SJSA1 (cell line): ENCODE measurements around the gene TECPR1. TPM values are rescaled to one million over a fixed set of nuclear protein-coding genes. Genes with fewer than 3 reads are reported as not detected.

ENCODE experiments used
- DNase-seq, 2 experiments: peaks; one replicate each; pipeline ENCODE4 v3.0.0-alpha.2; 2015 to 2020; ENCODE audit warnings: low spot score in 2 of 2, low read depth in 1 of 2
- H3K27ac ChIP-seq: fragments of 250-450 bp; sonication (Bioruptor Pico); 2 replicates; pipeline ENCODE4 v1.5.1; 2020; ENCODE audit warnings: mild to moderate bottlenecking, moderate library complexity
- H3K27me3 ChIP-seq: fragments of 250-450 bp; sonication (Bioruptor Pico); replicated peaks from 2 replicates; pipeline ENCODE4 v1.5.1; 2020; ENCODE audit warnings: mild to moderate bottlenecking, moderate library complexity
- H3K36me3 ChIP-seq: fragments of 250-450 bp; sonication (Bioruptor Pico); 2 replicates; pipeline ENCODE4 v1.5.1; 2020; ENCODE audit warnings: mild to moderate bottlenecking
- H3K4me1 ChIP-seq: fragments of 250-450 bp; sonication (Bioruptor Pico); replicated peaks from 2 replicates; pipeline ENCODE4 v1.6.1; 2021; ENCODE audit warnings: mild to moderate bottlenecking
- H3K4me3 ChIP-seq: fragments of 250-450 bp; sonication (Bioruptor Pico); 2 replicates; pipeline ENCODE4 v1.5.1; 2020; ENCODE audit warnings: mild to moderate bottlenecking
- H3K9me3 ChIP-seq: fragments of 250-450 bp; sonication (Bioruptor Pico); replicated peaks from 2 replicates; pipeline ENCODE4 v1.5.1; 2020; ENCODE audit warnings: mild to moderate bottlenecking
- total RNA-seq: library from RNA; depleted of rRNA; stranded (reverse); fragments of >200 nt; shearing (Covaris generic); gene quantifications from 2 replicates; pipeline ENCODE4 v1.2.3, GENCODE V29; 2014; rRNA removed

The TECPR1 gene
- total RNA-seq = 11.0 and 22.1 TPM in 2 replicates

GRCh38 chr7:98251601-98252424 lies at the start of gene TECPR1:
TECPR1 (minus strand) TSS chr7:98252232; CDS start chr7:98246146, 6,086 bp downstream.
- peaks cover 25% of the 10 kb centered on the region for H3K36me3 ChIP-seq
- H3K27me3 ChIP-seq = no peaks in the 10 kb centered on the region
- H3K27ac ChIP-seq = peak within 1 kb of the TSS; percentile 30
- no peaks in the 10 kb centered on the region for H3K9me3 ChIP-seq
- DNase-seq = peak; percentile 80 to 91
- peaks cover 17% of the 10 kb centered on the region for H3K4me1 ChIP-seq
- H3K4me3 ChIP-seq = peak within 1 kb of the TSS; percentile 84

GRCh38 chr7:98300595-98301372 lies 48.8 kb upstream of the TECPR1 start:
- no peak overlapping the region for H3K27ac ChIP-seq
- H3K36me3 ChIP-seq = peaks cover 19% of the 10 kb centered on the region
- no peak overlapping the region for H3K4me3 ChIP-seq
- H3K9me3 ChIP-seq = no peaks in the 10 kb centered on the region
- H3K4me1 ChIP-seq = no peaks in the 10 kb centered on the region
- no peak for DNase-seq
- H3K27me3 ChIP-seq = no peaks in the 10 kb centered on the region

- no peak overlapping the region for H3K4me3 ChIP-seq
- H3K4me1 ChIP-seq = no peaks in the 10 kb centered on the region
- DNase-seq = no peak
- H3K36me3 ChIP-seq = peaks cover 37% of the 10 kb centered on the region
- H3K27ac ChIP-seq = no peak overlapping the region
- H3K27me3 ChIP-seq = no peaks in the 10 kb centered on the region
- no peaks in the 10 kb centered on the region for H3K9me3 ChIP-seq
Observed at GRCh38 chr7:98297626-98298286, 45.7 kb upstream of the TECPR1 start.

GRCh38 chr7:98296833-98297232 lies 44.8 kb upstream of the TECPR1 start:
- no peaks in the 10 kb centered on the region for H3K9me3 ChIP-seq
- no peaks in the 10 kb centered on the region for H3K4me1 ChIP-seq
- H3K4me3 ChIP-seq = no peak overlapping the region
- H3K36me3 ChIP-seq = peaks cover 43% of the 10 kb centered on the region
- H3K27ac ChIP-seq = no peak overlapping the region
- H3K27me3 ChIP-seq = no peaks in the 10 kb centered on the region
- no peak for DNase-seq

- peaks cover 52% of the 10 kb centered on the region for H3K36me3 ChIP-seq
- no peak overlapping the region for H3K27ac ChIP-seq
Observed at GRCh38 chr7:98295467-98296192, 43.6 kb upstream of the TECPR1 start.

GRCh38 chr7:98294798-98295382 lies 42.9 kb upstream of the TECPR1 start:
- H3K4me1 ChIP-seq = no peaks in the 10 kb centered on the region
- DNase-seq = peak; percentile 48 to 70
- peaks cover 56% of the 10 kb centered on the region for H3K36me3 ChIP-seq
- H3K27me3 ChIP-seq = no peaks in the 10 kb centered on the region
- H3K9me3 ChIP-seq = no peaks in the 10 kb centered on the region
- no peak overlapping the region for H3K4me3 ChIP-seq
- no peak overlapping the region for H3K27ac ChIP-seq

More at GRCh38 chr7:98295467-98296192, 43.6 kb upstream of the TECPR1 start:
- no peaks in the 10 kb centered on the region for H3K4me1 ChIP-seq
- no peaks in the 10 kb centered on the region for H3K9me3 ChIP-seq
- H3K4me3 ChIP-seq = no peak overlapping the region
- no peak for DNase-seq
- no peaks in the 10 kb centered on the region for H3K27me3 ChIP-seq

GRCh38 chr7:98294326-98294725 lies 42.3 kb upstream of the TECPR1 start:
- Histone ChIP-seq H3K27me3 (no peaks in the 10 kb centered on the region), H3K36me3 (peaks cover 61% of the 10 kb centered on the region), H3K4me3 (no peak overlapping the region), H3K27ac (no peak overlapping the region), H3K9me3 (no peaks in the 10 kb centered on the region), H3K4me1 (no peaks in the 10 kb centered on the region)
- no peak for DNase-seq

GRCh38 chr7:98293746-98294145 lies 41.7 kb upstream of the TECPR1 start:
- Histone ChIP-seq H3K4me1 (no peaks in the 10 kb centered on the region), H3K27ac (no peak overlapping the region), H3K9me3 (no peaks in the 10 kb centered on the region), H3K36me3 (peaks cover 67% of the 10 kb centered on the region), H3K27me3 (no peaks in the 10 kb centered on the region), H3K4me3 (no peak overlapping the region)
- DNase-seq = no peak

- no peak overlapping the region for H3K4me3 ChIP-seq
- no peak overlapping the region for H3K27ac ChIP-seq
- DNase-seq = no peak
- H3K4me1 ChIP-seq = no peaks in the 10 kb centered on the region
- H3K36me3 ChIP-seq = peaks cover 72% of the 10 kb centered on the region
- no peaks in the 10 kb centered on the region for H3K27me3 ChIP-seq
- no peaks in the 10 kb centered on the region for H3K9me3 ChIP-seq
Observed at GRCh38 chr7:98293265-98293664, 41.2 kb upstream of the TECPR1 start.

- peaks cover 86% of the 10 kb centered on the region for H3K36me3 ChIP-seq
- no peaks in the 10 kb centered on the region for H3K9me3 ChIP-seq
- H3K4me1 ChIP-seq = peaks cover 6% of the 10 kb centered on the region
- no peaks in the 10 kb centered on the region for H3K27me3 ChIP-seq
- H3K27ac ChIP-seq = no peak overlapping the region
- DNase-seq = no peak
- H3K4me3 ChIP-seq = no peak overlapping the region
Observed at GRCh38 chr7:98291717-98292116, 39.7 kb upstream of the TECPR1 start.

GRCh38 chr7:98289333-98289875 lies 37.4 kb upstream of the TECPR1 start:
- Histone ChIP-seq H3K9me3 (no peaks in the 10 kb centered on the region), H3K36me3 (peaks cover 91% of the 10 kb centered on the region), H3K27ac (no peak overlapping the region), H3K4me3 (no peak overlapping the region), H3K4me1 (peaks cover 29% of the 10 kb centered on the region), H3K27me3 (no peaks in the 10 kb centered on the region)
- DNase-seq = no peak

- DNase-seq = no peak
- Histone ChIP-seq H3K9me3 (no peaks in the 10 kb centered on the region), H3K27me3 (no peaks in the 10 kb centered on the region), H3K36me3 (peaks cover 89% of the 10 kb centered on the region), H3K4me3 (no peak overlapping the region), H3K4me1 (peaks cover 41% of the 10 kb centered on the region), H3K27ac (no peak overlapping the region)
Observed at GRCh38 chr7:98288064-98288823, 36.2 kb upstream of the TECPR1 start.
